Fibroblast of pulmonary artery (primary cell): ENCODE measurements around the gene MGAT1.
"Not testable (repeated sequence)": the region's sequence is repeated elsewhere in the genome, so short reads cannot be mapped to it uniquely, and the experiment has no call there.

Source experiments
- DNase-seq: peaks from one replicate; pipeline ENCODE4 v3.0.0-alpha.2; 2010; ENCODE audit warnings: low read depth
- H3K4me3 ChIP-seq: replicated peaks from 2 replicates; pipeline ENCODE4 v1.5.1; 2011; ENCODE audit warnings: low read depth, mild to moderate bottlenecking, control low read depth, low read length, moderate library complexity
- TF ChIP-seq, protein P1 (sequence below): IDR thresholded peaks from 2 replicates; pipeline ENCODE4 v1.5.1; 2011; ENCODE audit warnings: mild to moderate bottlenecking, control low read depth, low read length, inconsistent platforms; ENCODE audit errors: missing control alignments

MGAT1 gene

GRCh38 chr5:180792965-180793287 is 9.7 kb downstream of the MGAT1 start:
- DNase-seq = no peak
- no peak overlapping the region for H3K4me3 ChIP-seq

DNA sequence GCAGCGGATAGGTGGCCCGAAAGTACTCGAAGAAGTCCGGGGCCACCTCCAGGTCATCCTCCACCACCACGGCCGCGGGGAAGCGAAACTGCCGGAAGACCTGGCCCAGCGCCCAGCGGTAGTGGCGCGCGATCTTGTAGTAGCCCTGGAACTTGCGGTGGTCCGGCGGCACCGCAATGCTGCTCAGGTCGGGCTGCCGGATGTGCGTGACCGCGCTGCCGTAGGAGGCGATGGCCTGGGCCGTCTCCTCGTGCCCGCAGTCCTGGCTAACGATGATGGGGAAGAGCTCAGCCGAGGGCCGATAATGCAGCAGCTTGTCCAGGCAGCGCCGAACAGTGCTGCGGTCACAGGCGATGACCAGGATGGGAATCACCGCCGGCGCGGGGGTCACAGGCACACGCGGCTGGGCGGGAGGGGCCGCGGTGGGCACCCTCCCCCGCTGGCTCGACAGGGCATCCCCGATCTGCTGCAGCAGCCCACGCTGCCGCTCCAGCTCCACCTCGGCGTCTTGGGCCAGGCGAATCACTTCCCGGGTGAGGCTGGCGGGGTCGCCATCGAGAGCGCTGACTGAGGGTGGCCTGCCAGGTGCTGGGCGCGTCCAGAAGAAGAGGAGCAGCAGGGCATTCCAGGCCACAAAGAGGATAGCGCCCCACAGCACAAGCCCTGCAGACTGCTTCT is 10.2 kb downstream of the MGAT1 start:
- DNase-seq = no peak
- TF ChIP-seq, protein P1, sequence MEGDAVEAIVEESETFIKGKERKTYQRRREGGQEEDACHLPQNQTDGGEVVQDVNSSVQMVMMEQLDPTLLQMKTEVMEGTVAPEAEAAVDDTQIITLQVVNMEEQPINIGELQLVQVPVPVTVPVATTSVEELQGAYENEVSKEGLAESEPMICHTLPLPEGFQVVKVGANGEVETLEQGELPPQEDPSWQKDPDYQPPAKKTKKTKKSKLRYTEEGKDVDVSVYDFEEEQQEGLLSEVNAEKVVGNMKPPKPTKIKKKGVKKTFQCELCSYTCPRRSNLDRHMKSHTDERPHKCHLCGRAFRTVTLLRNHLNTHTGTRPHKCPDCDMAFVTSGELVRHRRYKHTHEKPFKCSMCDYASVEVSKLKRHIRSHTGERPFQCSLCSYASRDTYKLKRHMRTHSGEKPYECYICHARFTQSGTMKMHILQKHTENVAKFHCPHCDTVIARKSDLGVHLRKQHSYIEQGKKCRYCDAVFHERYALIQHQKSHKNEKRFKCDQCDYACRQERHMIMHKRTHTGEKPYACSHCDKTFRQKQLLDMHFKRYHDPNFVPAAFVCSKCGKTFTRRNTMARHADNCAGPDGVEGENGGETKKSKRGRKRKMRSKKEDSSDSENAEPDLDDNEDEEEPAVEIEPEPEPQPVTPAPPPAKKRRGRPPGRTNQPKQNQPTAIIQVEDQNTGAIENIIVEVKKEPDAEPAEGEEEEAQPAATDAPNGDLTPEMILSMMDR = no peak
- no peak overlapping the region for H3K4me3 ChIP-seq

More at GRCh38 chr5:180792965-180793287, 9.7 kb downstream of the MGAT1 start:
- TF ChIP-seq, protein P1 = no peak

GRCh38 chr5:180791611-180792213 is 10.9 kb downstream of the MGAT1 start:
- no peak for DNase-seq
- TF ChIP-seq, protein P1 = no peak

DNA sequence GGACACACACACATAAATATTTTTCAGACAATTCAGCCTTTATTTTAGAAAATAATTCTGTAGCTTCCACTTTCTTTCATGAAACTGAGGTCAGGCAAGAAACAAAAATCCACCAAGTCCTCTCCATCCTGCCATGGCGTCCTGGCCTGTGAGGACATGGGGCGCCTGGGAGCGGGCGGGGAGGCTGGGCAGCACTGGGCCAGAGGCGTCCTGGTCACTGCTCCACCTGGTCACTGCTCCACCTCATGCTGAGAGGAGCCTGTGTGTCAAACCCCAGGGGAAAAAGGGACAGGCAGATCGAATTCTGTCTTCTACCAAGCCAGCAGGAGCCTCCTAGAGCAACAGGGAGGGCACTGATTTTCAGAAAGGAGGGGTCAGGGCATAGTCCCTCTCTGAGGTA is 12.1 kb downstream of the MGAT1 start:
- TF ChIP-seq, protein P1 = no peak
- no peak for DNase-seq
- no peak overlapping the region for H3K4me3 ChIP-seq

More at GRCh38 chr5:180791611-180792213, 10.9 kb downstream of the MGAT1 start:
- H3K4me3 ChIP-seq = no peak overlapping the region

DNA sequence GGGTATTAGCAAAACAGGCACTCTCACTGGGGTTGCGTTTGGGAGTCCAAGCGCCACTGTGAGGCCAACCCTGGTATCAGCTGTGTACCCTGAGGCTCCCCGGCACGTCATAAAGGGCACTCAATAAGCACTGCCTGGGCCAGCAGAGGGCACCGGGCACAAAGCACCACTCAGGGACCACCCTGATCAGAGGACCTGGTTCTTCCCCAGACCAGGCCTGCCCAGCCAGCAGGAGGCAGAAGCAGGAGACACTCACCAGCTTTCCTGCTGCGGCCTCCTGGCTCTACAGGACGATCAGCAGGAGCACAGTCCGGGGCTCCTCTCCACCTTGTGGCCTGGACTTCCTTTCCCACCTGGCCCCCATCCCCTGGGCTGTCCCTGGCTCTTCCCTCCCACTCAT is 12.6 kb downstream of the MGAT1 start:
- TF ChIP-seq, protein P1 = no peak
- no peak overlapping the region for H3K4me3 ChIP-seq
- no peak for DNase-seq

GRCh38 chr5:180788651-180789410 is 13.8 kb downstream of the MGAT1 start:
- not testable (repeated sequence) for DNase-seq, H3K4me3 ChIP-seq

- DNase-seq = no peak
- TF ChIP-seq, protein P1 = no peak
- H3K4me3 ChIP-seq = no peak overlapping the region
Measured at GRCh38 chr5:180787711-180788431, 14.7 kb downstream of the MGAT1 start.
